ENCODE data around the gene TPSAB1. TPM values are rescaled to one million over a fixed set of nuclear protein-coding genes. Genes with fewer than 3 reads are reported as not detected.

Gene TPSAB1
- total and polyA plus RNA-seq, 10 of the 15 experiments (the other 5 are each of a cell fraction or from before 2014, with no cell fraction given) = 0.06 TPM; not detected in 9

DNA sequence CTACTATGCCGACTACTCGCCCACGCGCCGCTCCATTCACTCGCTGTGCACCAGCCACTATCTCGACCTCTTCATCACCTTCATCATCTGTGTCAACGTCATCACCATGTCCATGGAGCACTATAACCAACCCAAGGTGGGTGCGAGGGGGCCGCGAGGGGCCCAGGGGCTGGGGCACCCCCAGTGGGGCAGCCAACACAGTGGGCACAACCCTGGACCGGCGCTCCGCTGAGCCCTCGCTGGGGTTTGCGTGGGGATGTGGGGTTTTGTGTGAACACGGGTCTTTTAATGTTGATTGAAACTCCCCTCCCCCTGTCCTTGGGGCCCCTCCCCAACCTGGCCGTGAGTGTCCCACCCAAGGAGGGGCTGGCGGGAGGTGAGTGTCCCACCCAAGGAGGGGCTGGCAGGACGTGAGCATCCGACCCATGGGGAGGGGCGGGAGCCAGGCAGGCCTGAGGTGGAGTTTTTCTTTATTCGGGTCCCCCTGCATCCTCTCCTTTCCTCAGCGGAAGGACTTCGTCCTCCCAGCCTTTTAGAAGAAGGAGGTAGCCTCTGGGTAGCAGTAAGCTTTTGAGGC lies 26.6 kb upstream of the TPSAB1 start:
- ChIA-PET RAD21 (ENCODE audit: unreplicated experiment) (no interaction called here), POLR2A (no interaction called here), CTCF (no interaction called here), SMC1A (ENCODE audit: uncharacterized antibody, unreplicated experiment) (no interaction called here)
- no peak overlapping the region for H3K4me3 ChIP-seq
- FAIRE-seq (no peak), ATAC-seq (no peak), DNase-seq (ENCODE audit: low read depth, low spot score) (no peak)
- H4K20me1 ChIP-seq (ENCODE audit: control insufficient read depth, insufficient read depth) = no peaks in the 10 kb centered on the region
- H3K4me2 ChIP-seq (ENCODE audit: control insufficient read depth, insufficient read depth) = no peak overlapping the region
- H3K9ac ChIP-seq (ENCODE audit: control insufficient read depth, insufficient read depth, low read length) = no peak overlapping the region
- 62% methylated on average over 24 of the region's 25 CpGs for WGBS (ENCODE audit: insufficient coverage, insufficient replicate concordance, low lambda C conversion rate, missing lambda C conversion rate)
- H3K4me1 ChIP-seq (ENCODE audit: control insufficient read depth, insufficient read depth, low read length) = no peaks in the 10 kb centered on the region
- in situ Hi-C loops (cut with MboI) (no loop called here), intact Hi-C loops (cut with micrococcal nuclease; ENCODE audit: unreplicated experiment) (no loop called here)
- TF ChIP-seq HDAC2 (IDR thresholded peaks at IDR 0.05) = no peak
- TF ChIP-seq, protein P1, sequence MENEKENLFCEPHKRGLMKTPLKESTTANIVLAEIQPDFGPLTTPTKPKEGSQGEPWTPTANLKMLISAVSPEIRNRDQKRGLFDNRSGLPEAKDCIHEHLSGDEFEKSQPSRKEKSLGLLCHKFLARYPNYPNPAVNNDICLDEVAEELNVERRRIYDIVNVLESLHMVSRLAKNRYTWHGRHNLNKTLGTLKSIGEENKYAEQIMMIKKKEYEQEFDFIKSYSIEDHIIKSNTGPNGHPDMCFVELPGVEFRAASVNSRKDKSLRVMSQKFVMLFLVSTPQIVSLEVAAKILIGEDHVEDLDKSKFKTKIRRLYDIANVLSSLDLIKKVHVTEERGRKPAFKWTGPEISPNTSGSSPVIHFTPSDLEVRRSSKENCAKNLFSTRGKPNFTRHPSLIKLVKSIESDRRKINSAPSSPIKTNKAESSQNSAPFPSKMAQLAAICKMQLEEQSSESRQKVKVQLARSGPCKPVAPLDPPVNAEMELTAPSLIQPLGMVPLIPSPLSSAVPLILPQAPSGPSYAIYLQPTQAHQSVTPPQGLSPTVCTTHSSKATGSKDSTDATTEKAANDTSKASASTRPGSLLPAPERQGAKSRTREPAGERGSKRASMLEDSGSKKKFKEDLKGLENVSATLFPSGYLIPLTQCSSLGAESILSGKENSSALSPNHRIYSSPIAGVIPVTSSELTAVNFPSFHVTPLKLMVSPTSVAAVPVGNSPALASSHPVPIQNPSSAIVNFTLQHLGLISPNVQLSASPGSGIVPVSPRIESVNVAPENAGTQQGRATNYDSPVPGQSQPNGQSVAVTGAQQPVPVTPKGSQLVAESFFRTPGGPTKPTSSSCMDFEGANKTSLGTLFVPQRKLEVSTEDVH (IDR thresholded peaks at IDR 0.05; ENCODE audit: low read depth, partially characterized antibody) = no peak
- TF ChIP-seq CHD4 (IDR thresholded peaks at IDR 0.05) = no peak
- TF ChIP-seq, protein P2, sequence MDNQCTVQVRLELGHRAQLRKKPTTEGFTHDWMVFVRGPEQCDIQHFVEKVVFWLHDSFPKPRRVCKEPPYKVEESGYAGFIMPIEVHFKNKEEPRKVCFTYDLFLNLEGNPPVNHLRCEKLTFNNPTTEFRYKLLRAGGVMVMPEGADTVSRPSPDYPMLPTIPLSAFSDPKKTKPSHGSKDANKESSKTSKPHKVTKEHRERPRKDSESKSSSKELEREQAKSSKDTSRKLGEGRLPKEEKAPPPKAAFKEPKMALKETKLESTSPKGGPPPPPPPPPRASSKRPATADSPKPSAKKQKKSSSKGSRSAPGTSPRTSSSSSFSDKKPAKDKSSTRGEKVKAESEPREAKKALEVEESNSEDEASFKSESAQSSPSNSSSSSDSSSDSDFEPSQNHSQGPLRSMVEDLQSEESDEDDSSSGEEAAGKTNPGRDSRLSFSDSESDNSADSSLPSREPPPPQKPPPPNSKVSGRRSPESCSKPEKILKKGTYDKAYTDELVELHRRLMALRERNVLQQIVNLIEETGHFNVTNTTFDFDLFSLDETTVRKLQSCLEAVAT (IDR thresholded peaks at IDR 0.05) = no peak
- H3K36me3 ChIP-seq (ENCODE audit: control insufficient read depth in 2 of 2, insufficient read depth in 2 of 2, low read length in 1 of 2) = no peaks in the 10 kb centered on the region
- no peaks in the 10 kb centered on the region for H3K79me2 ChIP-seq (ENCODE audit: control insufficient read depth, insufficient read depth, low read length)
- H2AFZ ChIP-seq (ENCODE audit: control insufficient read depth, low read depth, low read length) = no peak overlapping the region
- no peaks in the 10 kb centered on the region for H3K27me3 ChIP-seq (replicated peaks in 1 of 2; ENCODE audit: control insufficient read depth in 2 of 2, insufficient read depth in 2 of 2, low read length in 1 of 2)
- no TSS peak for BruUV-seq (replicated peaks)
- no peak overlapping the region for H3K27ac ChIP-seq (ENCODE audit: control insufficient read depth, insufficient read depth)
- no peaks in the 10 kb centered on the region for H3K9me3 ChIP-seq (replicated peaks; ENCODE audit: control insufficient read depth, insufficient read depth, low read length)

All from GM12878 (cell line).